Stimulated activated effector memory CD8-positive, alpha-beta T cell treated with anti-CD3 and anti-CD28 coated beads, Interleukin-12 subunit alpha, Interleukin-12 subunit beta, amount 100 ng/mL, for 72 hours (primary cell): ENCODE data around the gene MRPL37.

Experiments
- ATAC-seq: fragments of 150-1000 bp; cut with Tn5 transposase; 2 replicates; pipeline ENCODE4 v1.10.0; 2021
- DNase-seq, 2 donors: peaks; one replicate each; pipeline ENCODE4 v3.0.0; 2021 to 2022; ENCODE audit warnings: low spot score in 2 of 2
- H3K27ac Mint-ChIP-seq: one replicate; pipeline ENCODE4 v1.8.0; 2022; ENCODE audit warnings: mild to moderate bottlenecking, mixed read lengths
- H3K36me3 Mint-ChIP-seq: one replicate; pipeline ENCODE4 v1.8.0; 2022; ENCODE audit warnings: mild to moderate bottlenecking, mixed read lengths
- H3K4me1 Mint-ChIP-seq: one replicate; pipeline ENCODE4 v1.8.0; 2022; ENCODE audit warnings: mixed read lengths
- H3K4me3 Mint-ChIP-seq: one replicate; pipeline ENCODE4 v1.8.0; 2022; ENCODE audit warnings: mild to moderate bottlenecking, mixed read lengths
- H3K9me3 Mint-ChIP-seq: one replicate; pipeline ENCODE4 v1.8.0; 2022; ENCODE audit warnings: mixed read lengths

MRPL37 gene

GRCh38 chr1:54255026-54255702 lies 55.2 kb downstream of the MRPL37 start:
- no peak for ATAC-seq
- Mint-ChIP-seq H3K4me1 (peaks cover 35% of the 10 kb centered on the region), H3K9me3 (no peaks in the 10 kb centered on the region), H3K27ac (no peak overlapping the region), H3K4me3 (no peak overlapping the region), H3K36me3 (peaks cover 29% of the 10 kb centered on the region)
- DNase-seq, result no peak

- H3K36me3 Mint-ChIP-seq, result peaks cover 28% of the 10 kb centered on the region
- peaks cover 42% of the 10 kb centered on the region for H3K4me1 Mint-ChIP-seq
- no peaks in the 10 kb centered on the region for H3K9me3 Mint-ChIP-seq
- H3K27ac Mint-ChIP-seq, result peak overlapping the region; percentile 11
- no peak for DNase-seq
- no peak overlapping the region for H3K4me3 Mint-ChIP-seq
- no peak for ATAC-seq
Observed at GRCh38 chr1:54256522-54257345, 56.8 kb downstream of the MRPL37 start.

GRCh38 chr1:54257346-54257620 lies 57.3 kb downstream of the MRPL37 start:
- DNase-seq, result no peak
- Mint-ChIP-seq H3K4me3 (no peak overlapping the region), H3K36me3 (peaks cover 28% of the 10 kb centered on the region), H3K27ac (peak overlapping the region; percentile 11), H3K9me3 (no peaks in the 10 kb centered on the region), H3K4me1 (peaks cover 47% of the 10 kb centered on the region)
- ATAC-seq, result no peak

GRCh38 chr1:54257876-54258275 lies 57.9 kb downstream of the MRPL37 start:
- Mint-ChIP-seq H3K27ac (peak overlapping the region; percentile 50), H3K36me3 (peaks cover 25% of the 10 kb centered on the region), H3K9me3 (no peaks in the 10 kb centered on the region), H3K4me1 (peaks cover 47% of the 10 kb centered on the region), H3K4me3 (no peak overlapping the region)
- ATAC-seq (no peak), DNase-seq (no peak)

- DNase-seq, result no peak
- no peak overlapping the region for H3K4me3 Mint-ChIP-seq
- H3K36me3 Mint-ChIP-seq, result peaks cover 13% of the 10 kb centered on the region
- ATAC-seq, result no peak
- no peaks in the 10 kb centered on the region for H3K9me3 Mint-ChIP-seq
- peak overlapping the region; percentile 90 for H3K27ac Mint-ChIP-seq
- peaks cover 47% of the 10 kb centered on the region for H3K4me1 Mint-ChIP-seq
Observed at GRCh38 chr1:54259546-54260140, 59.7 kb downstream of the MRPL37 start.

- Mint-ChIP-seq H3K9me3 (no peaks in the 10 kb centered on the region), H3K4me1 (peaks cover 57% of the 10 kb centered on the region), H3K4me3 (no peak overlapping the region), H3K27ac (peak overlapping the region; percentile 90), H3K36me3 (peaks cover 24% of the 10 kb centered on the region)
- ATAC-seq (no peak), DNase-seq (no peak)
Observed at GRCh38 chr1:54260810-54261209, 60.8 kb downstream of the MRPL37 start.

- Mint-ChIP-seq H3K4me1 (peaks cover 60% of the 10 kb centered on the region), H3K9me3 (no peaks in the 10 kb centered on the region), H3K36me3 (peaks cover 19% of the 10 kb centered on the region), H3K27ac (peak overlapping the region; percentile 90), H3K4me3 (no peak overlapping the region)
- ATAC-seq (no peak), DNase-seq (no peak)
Observed at GRCh38 chr1:54262244-54262643, 62.3 kb downstream of the MRPL37 start.

GRCh38 chr1:54263601-54264226 lies 63.7 kb downstream of the MRPL37 start:
- Mint-ChIP-seq H3K36me3 (peaks cover 23% of the 10 kb centered on the region), H3K4me1 (peaks cover 58% of the 10 kb centered on the region), H3K4me3 (no peak overlapping the region)

GRCh38 chr1:54265126-54265525 lies 65.2 kb downstream of the MRPL37 start:
- H3K4me1 Mint-ChIP-seq, result peaks cover 72% of the 10 kb centered on the region
- ATAC-seq, result no peak

More at GRCh38 chr1:54263601-54264226, 63.7 kb downstream of the MRPL37 start:
- no peak for DNase-seq
- Mint-ChIP-seq H3K27ac (peak overlapping the region; percentile 90), H3K9me3 (no peaks in the 10 kb centered on the region)
- no peak for ATAC-seq

GRCh38 chr1:54265659-54266058 lies 65.7 kb downstream of the MRPL37 start:
- Mint-ChIP-seq H3K27ac (peak overlapping the region; percentile 90), H3K9me3 (no peaks in the 10 kb centered on the region), H3K4me1 (peaks cover 75% of the 10 kb centered on the region), H3K36me3 (peaks cover 18% of the 10 kb centered on the region), H3K4me3 (no peak overlapping the region)
- DNase-seq (no peak), ATAC-seq (no peak)

More at GRCh38 chr1:54265126-54265525, 65.2 kb downstream of the MRPL37 start:
- no peak overlapping the region for H3K4me3 Mint-ChIP-seq
- H3K27ac Mint-ChIP-seq, result peak overlapping the region; percentile 90
- peaks cover 18% of the 10 kb centered on the region for H3K36me3 Mint-ChIP-seq
- DNase-seq, result no peak
- H3K9me3 Mint-ChIP-seq, result no peaks in the 10 kb centered on the region

- ATAC-seq (no peak), DNase-seq (no peak)
- Mint-ChIP-seq H3K27ac (no peak overlapping the region), H3K4me3 (no peak overlapping the region), H3K9me3 (no peaks in the 10 kb centered on the region), H3K36me3 (peaks cover 18% of the 10 kb centered on the region), H3K4me1 (peaks cover 74% of the 10 kb centered on the region)
Observed at GRCh38 chr1:54266195-54266594, 66.2 kb downstream of the MRPL37 start.

- no peak for ATAC-seq
- Mint-ChIP-seq H3K9me3 (no peaks in the 10 kb centered on the region), H3K4me1 (peaks cover 67% of the 10 kb centered on the region), H3K36me3 (peaks cover 18% of the 10 kb centered on the region), H3K4me3 (no peak overlapping the region), H3K27ac (peak overlapping the region; percentile 86)
- DNase-seq, result no peak
Observed at GRCh38 chr1:54266908-54267307, 66.9 kb downstream of the MRPL37 start.
